Measurements from ENCODE around the gene CRY1.

CRY1 gene

GRCh38 chr12:107057071-107057834, 36.1 kb downstream of the CRY1 start:
- peaks cover 4% of the 10 kb centered on the region for H3K9me3 ChIP-seq (ENCODE audit: control insufficient read depth, low read length)
- no peak overlapping the region for H2BK5ac ChIP-seq (ENCODE audit: low read depth, low read length, poor library complexity, severe bottlenecking)
- DNase-seq, result peak; percentile 16
- H3K18ac ChIP-seq (ENCODE audit: low read depth in 1 of 2, low read length in 2 of 2), result no peak overlapping the region
- no peak overlapping the region for H3K4me3 ChIP-seq (ENCODE audit: insufficient read depth in 1 of 2, low read depth in 1 of 2, low read length in 2 of 2)
- H2AK5ac ChIP-seq (ENCODE audit: low read length, severe bottlenecking), result no peak overlapping the region
- H3K27me3 ChIP-seq (ENCODE audit: control insufficient read depth in 1 of 2, insufficient read depth in 1 of 2, low read length in 2 of 2), result no peaks in the 10 kb centered on the region
- no peaks in the 10 kb centered on the region for H3K4me1 ChIP-seq (ENCODE audit: control insufficient read depth, insufficient read depth, low read depth, low read length)
- H3K27ac ChIP-seq (ENCODE audit: low read length, poor library complexity, severe bottlenecking), result no peak overlapping the region
- no peak overlapping the region for H3K9ac ChIP-seq (ENCODE audit: low read length)
- H3K14ac ChIP-seq (ENCODE audit: low read length in 2 of 2), result no peak overlapping the region
- H2AFZ ChIP-seq (ENCODE audit: low read depth, low read length), result no peak overlapping the region
- H3K36me3 ChIP-seq (ENCODE audit: control insufficient read depth in 1 of 2, insufficient read depth in 2 of 2, low read depth in 1 of 2, low read length in 2 of 2), result no peaks in the 10 kb centered on the region
- H3K79me1 ChIP-seq (replicated peaks; ENCODE audit: low read length, poor library complexity, severe bottlenecking), result peaks cover 11% of the 10 kb centered on the region
- H3K4me2 ChIP-seq (ENCODE audit: low read length, poor library complexity, severe bottlenecking), result no peak overlapping the region
- no peak overlapping the region for H4K8ac ChIP-seq (ENCODE audit: low read length)
- WGBS, result 97% methylated on average over 4 of the region's 4 CpGs
- H2BK120ac ChIP-seq (ENCODE audit: low read depth, low read length), result no peak overlapping the region
- H3K4ac ChIP-seq (ENCODE audit: low read depth in 1 of 2, low read length in 2 of 2), result no peak overlapping the region
- no peak overlapping the region for H3K23ac ChIP-seq (ENCODE audit: low read length in 2 of 2)
- H2BK12ac ChIP-seq (ENCODE audit: low read length in 2 of 2), result peak overlapping the region in 1 of 2 experiments; percentile 71
- H2BK15ac ChIP-seq (ENCODE audit: low read depth, poor library complexity, severe bottlenecking), result no peak overlapping the region
- no peak overlapping the region for H4K91ac ChIP-seq (ENCODE audit: low read length)

GRCh38 chr12:107053709-107054108, 39.6 kb downstream of the CRY1 start:
- Histone ChIP-seq H3K14ac (ENCODE audit: low read length in 2 of 2) (no peak overlapping the region), H2AFZ (ENCODE audit: low read depth, low read length) (no peak overlapping the region), H3K23ac (ENCODE audit: low read length in 2 of 2) (no peak overlapping the region), H3K9me3 (ENCODE audit: control insufficient read depth, low read length) (peaks cover 4% of the 10 kb centered on the region), H3K4me3 (ENCODE audit: insufficient read depth in 1 of 2, low read depth in 1 of 2, low read length in 2 of 2) (no peak overlapping the region), H2BK120ac (ENCODE audit: low read depth, low read length) (no peak overlapping the region), H2BK15ac (ENCODE audit: low read depth, poor library complexity, severe bottlenecking) (no peak overlapping the region), H2AK5ac (ENCODE audit: low read length, severe bottlenecking) (no peak overlapping the region), H4K8ac (ENCODE audit: low read length) (no peak overlapping the region), H2BK12ac (ENCODE audit: low read length in 2 of 2) (no peak overlapping the region), H3K27ac (ENCODE audit: low read length, poor library complexity, severe bottlenecking) (no peak overlapping the region), H4K91ac (ENCODE audit: low read length) (no peak overlapping the region), H3K79me1 (replicated peaks; ENCODE audit: low read length, poor library complexity, severe bottlenecking) (peaks cover 21% of the 10 kb centered on the region), H3K4me2 (ENCODE audit: low read length, poor library complexity, severe bottlenecking) (no peak overlapping the region), H3K4ac (ENCODE audit: low read depth in 1 of 2, low read length in 2 of 2) (no peak overlapping the region), H3K9ac (ENCODE audit: low read length) (no peak overlapping the region), H3K18ac (ENCODE audit: low read depth in 1 of 2, low read length in 2 of 2) (no peak overlapping the region), H3K27me3 (ENCODE audit: control insufficient read depth in 1 of 2, insufficient read depth in 1 of 2, low read length in 2 of 2) (no peaks in the 10 kb centered on the region), H3K4me1 (ENCODE audit: control insufficient read depth, insufficient read depth, low read depth, low read length) (no peaks in the 10 kb centered on the region), H2BK5ac (ENCODE audit: low read depth, low read length, poor library complexity, severe bottlenecking) (no peak overlapping the region), H3K36me3 (ENCODE audit: control insufficient read depth in 1 of 2, insufficient read depth in 2 of 2, low read depth in 1 of 2, low read length in 2 of 2) (no peaks in the 10 kb centered on the region)
- 100% methylated on average over 2 of the region's 2 CpGs for WGBS
- no peak for DNase-seq

- Histone ChIP-seq H3K9me3 (ENCODE audit: control insufficient read depth, low read length) (no peaks in the 10 kb centered on the region), H2AK5ac (ENCODE audit: low read length, severe bottlenecking) (no peak overlapping the region), H3K79me1 (replicated peaks; ENCODE audit: low read length, poor library complexity, severe bottlenecking) (peaks cover 28% of the 10 kb centered on the region), H3K4me3 (ENCODE audit: insufficient read depth in 1 of 2, low read depth in 1 of 2, low read length in 2 of 2) (no peak overlapping the region), H3K14ac (ENCODE audit: low read length in 2 of 2) (no peak overlapping the region), H2BK12ac (ENCODE audit: low read length in 2 of 2) (no peak overlapping the region), H3K4me2 (ENCODE audit: low read length, poor library complexity, severe bottlenecking) (no peak overlapping the region), H3K23ac (ENCODE audit: low read length in 2 of 2) (no peak overlapping the region), H3K4ac (ENCODE audit: low read depth in 1 of 2, low read length in 2 of 2) (no peak overlapping the region), H2BK15ac (ENCODE audit: low read depth, poor library complexity, severe bottlenecking) (no peak overlapping the region), H3K4me1 (ENCODE audit: control insufficient read depth, insufficient read depth, low read depth, low read length) (no peaks in the 10 kb centered on the region), H2BK5ac (ENCODE audit: low read depth, low read length, poor library complexity, severe bottlenecking) (no peak overlapping the region), H3K9ac (ENCODE audit: low read length) (no peak overlapping the region), H2BK120ac (ENCODE audit: low read depth, low read length) (no peak overlapping the region), H3K18ac (ENCODE audit: low read depth in 1 of 2, low read length in 2 of 2) (no peak overlapping the region), H2AFZ (ENCODE audit: low read depth, low read length) (no peak overlapping the region), H3K27ac (ENCODE audit: low read length, poor library complexity, severe bottlenecking) (no peak overlapping the region), H4K8ac (ENCODE audit: low read length) (no peak overlapping the region), H3K27me3 (ENCODE audit: control insufficient read depth in 1 of 2, insufficient read depth in 1 of 2, low read length in 2 of 2) (no peaks in the 10 kb centered on the region), H3K36me3 (ENCODE audit: control insufficient read depth in 1 of 2, insufficient read depth in 2 of 2, low read depth in 1 of 2, low read length in 2 of 2) (peaks cover 0 to 3% of the 10 kb centered on the region in 2 experiments), H4K91ac (ENCODE audit: low read length) (no peak overlapping the region)
- 84% methylated on average over 2 of the region's 5 CpGs for WGBS
- no peak for DNase-seq
Observed at GRCh38 chr12:107045186-107045585, 48.2 kb downstream of the CRY1 start.

GRCh38 chr12:107042801-107043200, 50.5 kb downstream of the CRY1 start:
- Histone ChIP-seq H3K9me3 (ENCODE audit: control insufficient read depth, low read length) (no peaks in the 10 kb centered on the region), H3K36me3 (ENCODE audit: control insufficient read depth in 1 of 2, insufficient read depth in 2 of 2, low read depth in 1 of 2, low read length in 2 of 2) (peaks cover 0 to 3% of the 10 kb centered on the region in 2 experiments), H3K27me3 (ENCODE audit: control insufficient read depth in 1 of 2, insufficient read depth in 1 of 2, low read length in 2 of 2) (no peaks in the 10 kb centered on the region), H4K91ac (ENCODE audit: low read length) (no peak overlapping the region), H3K4me3 (ENCODE audit: insufficient read depth in 1 of 2, low read depth in 1 of 2, low read length in 2 of 2) (no peak overlapping the region), H3K9ac (ENCODE audit: low read length) (no peak overlapping the region), H3K4ac (ENCODE audit: low read depth in 1 of 2, low read length in 2 of 2) (no peak overlapping the region), H2AFZ (ENCODE audit: low read depth, low read length) (no peak overlapping the region), H3K4me1 (ENCODE audit: control insufficient read depth, insufficient read depth, low read depth, low read length) (no peaks in the 10 kb centered on the region), H2BK12ac (ENCODE audit: low read length in 2 of 2) (no peak overlapping the region), H3K4me2 (ENCODE audit: low read length, poor library complexity, severe bottlenecking) (no peak overlapping the region), H2BK15ac (ENCODE audit: low read depth, poor library complexity, severe bottlenecking) (no peak overlapping the region), H2BK5ac (ENCODE audit: low read depth, low read length, poor library complexity, severe bottlenecking) (no peak overlapping the region), H4K8ac (ENCODE audit: low read length) (no peak overlapping the region), H3K23ac (ENCODE audit: low read length in 2 of 2) (no peak overlapping the region), H3K14ac (ENCODE audit: low read length in 2 of 2) (no peak overlapping the region), H3K27ac (ENCODE audit: low read length, poor library complexity, severe bottlenecking) (no peak overlapping the region), H3K18ac (ENCODE audit: low read depth in 1 of 2, low read length in 2 of 2) (no peak overlapping the region), H2BK120ac (ENCODE audit: low read depth, low read length) (no peak overlapping the region), H3K79me1 (replicated peaks; ENCODE audit: low read length, poor library complexity, severe bottlenecking) (peaks cover 26% of the 10 kb centered on the region), H2AK5ac (ENCODE audit: low read length, severe bottlenecking) (no peak overlapping the region)
- 92% methylated on average over 8 of the region's 8 CpGs for WGBS
- DNase-seq, result no peak
